ENCODE results near the gene CDK15. TPM values are rescaled to one million over a fixed set of nuclear protein-coding genes. Genes with fewer than 3 reads are reported as not detected.

Gene CDK15
- total RNA-seq, 1 experiment from 2014 or later, result not detected

DNA sequence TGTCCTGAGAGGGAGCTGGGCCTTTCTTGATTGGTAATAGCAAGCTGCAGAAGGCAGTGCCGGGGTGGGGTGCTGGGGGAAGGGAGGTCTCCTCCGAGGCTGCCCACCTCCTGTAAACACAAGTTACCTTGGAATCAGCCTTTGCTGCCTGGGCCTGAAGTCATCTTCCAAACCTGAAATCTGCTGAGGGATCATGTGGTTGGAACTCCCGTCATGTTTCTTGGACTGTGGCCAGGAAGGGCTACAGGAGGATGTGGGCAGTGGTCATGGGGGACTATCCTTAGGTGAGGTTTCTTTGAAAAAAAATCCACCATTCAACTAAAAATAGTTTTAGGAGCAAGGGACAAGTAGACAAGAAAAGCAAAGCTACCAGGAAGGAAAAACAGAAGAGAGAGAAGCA is 74.2 kb downstream of the CDK15 start:
- Histone ChIP-seq H3K9me3 (ENCODE audit: control insufficient read depth in 1 of 2, insufficient read depth in 1 of 2, low read depth in 1 of 2, low read length in 2 of 2) (no peaks in the 10 kb centered on the region), H3K4me2 (ENCODE audit: low read length) (no peak overlapping the region), H3K27me3 (ENCODE audit: insufficient read depth, low read length) (peaks cover 51% of the 10 kb centered on the region), H3K4me3 (replicated peaks in 1 of 2; ENCODE audit: low read depth in 1 of 2, low read length in 2 of 2) (no peak overlapping the region), H3K9ac (ENCODE audit: low read length) (no peak overlapping the region), H3K79me2 (ENCODE audit: insufficient read depth, low read length) (no peaks in the 10 kb centered on the region), H3K36me3 (ENCODE audit: control insufficient read depth in 1 of 2, insufficient read depth in 2 of 2, low read length in 2 of 2) (no peaks in the 10 kb centered on the region), H3K9me2 (ENCODE audit: insufficient read depth) (no peaks in the 10 kb centered on the region), H3K4me1 (ENCODE audit: control insufficient read depth in 1 of 2, insufficient read depth in 2 of 2, low read length in 2 of 2) (peaks cover 10 to 12% of the 10 kb centered on the region in 2 experiments), H4K20me1 (ENCODE audit: insufficient read depth) (no peaks in the 10 kb centered on the region), H3K27ac (ENCODE audit: low read depth, low read length) (no peak overlapping the region), H2AFZ (ENCODE audit: low read depth, low read length, poor library complexity, severe bottlenecking) (no peak overlapping the region)
- no peak for TF ChIP-seq YY1 (IDR thresholded peaks at IDR 0.05; ENCODE audit: extremely low read depth, insufficient replicate concordance, low read depth, low read length)
- RAD21 ChIA-PET (ENCODE audit: low non-redundant PET in 1 of 2, low total read pairs in 2 of 2, uncharacterized antibody in 2 of 2, unreplicated experiment in 2 of 2), result no interaction called here
- no peak for DNase-seq (ENCODE audit: low read depth, low spot score)
- POLR2A ChIA-PET, result no interaction called here
- CTCF ChIA-PET, result no interaction called here
- BruUV-seq (replicated peaks), result no TSS peak
- no peak for ATAC-seq
- intact Hi-C loops (cut with micrococcal nuclease), result no loop called here

GRCh38 chr2:201880993-201881611 is 74.8 kb downstream of the CDK15 start:
- TF ChIP-seq CEBPB (IDR thresholded peaks at IDR 0.05; ENCODE audit: low read depth), result no peak
- no peak for TF ChIP-seq POLR2A (IDR thresholded peaks at IDR 0.05; ENCODE audit: borderline replicate concordance, extremely low read depth, insufficient read depth, insufficient read length)
- TF ChIP-seq EZH2phosphoT487 (IDR thresholded peaks at IDR 0.05; ENCODE audit: borderline replicate concordance), result no peak
- Histone ChIP-seq H3K9me3 (ENCODE audit: control insufficient read depth in 1 of 2, insufficient read depth in 1 of 2, low read depth in 1 of 2, low read length in 2 of 2) (no peaks in the 10 kb centered on the region), H3K9ac (ENCODE audit: low read length) (no peak overlapping the region), H3K4me3 (replicated peaks in 1 of 2; ENCODE audit: low read depth in 1 of 2, low read length in 2 of 2) (no peak overlapping the region), H3K36me3 (ENCODE audit: control insufficient read depth in 1 of 2, insufficient read depth in 2 of 2, low read length in 2 of 2) (no peaks in the 10 kb centered on the region), H3K9me2 (ENCODE audit: insufficient read depth) (no peaks in the 10 kb centered on the region), H2AFZ (ENCODE audit: low read depth, low read length, poor library complexity, severe bottlenecking) (no peak overlapping the region), H3K4me2 (ENCODE audit: low read length) (no peak overlapping the region), H3K4me1 (ENCODE audit: control insufficient read depth in 1 of 2, insufficient read depth in 2 of 2, low read length in 2 of 2) (peaks cover 10 to 12% of the 10 kb centered on the region in 2 experiments), H3K27me3 (ENCODE audit: insufficient read depth, low read length) (peaks cover 56% of the 10 kb centered on the region), H4K20me1 (ENCODE audit: insufficient read depth) (no peaks in the 10 kb centered on the region), H3K79me2 (ENCODE audit: insufficient read depth, low read length) (no peaks in the 10 kb centered on the region), H3K27ac (ENCODE audit: low read depth, low read length) (no peak overlapping the region)
- RAD21 ChIA-PET (ENCODE audit: low non-redundant PET in 1 of 2, low total read pairs in 2 of 2, uncharacterized antibody in 2 of 2, unreplicated experiment in 2 of 2), result no interaction called here
- ATAC-seq, result no peak
- intact Hi-C loops (cut with micrococcal nuclease), result no loop called here
- no peak for DNase-seq (ENCODE audit: low read depth, low spot score)
- CTCF ChIA-PET, result no interaction called here
- POLR2A ChIA-PET, result no interaction called here
- BruUV-seq (replicated peaks), result no TSS peak

Data from HCT116 (cell line).